PC-3 (cell line): ENCODE data around the gene TBXA2R.

Source experiments
- EZH2 ChIP-seq: fragments of 300-600 bp; sonication (generic); IDR thresholded peaks from one replicate; pipeline ENCODE4 v1.6.1; 2017; ENCODE audit warnings: antibody characterized with exemption, mild to moderate bottlenecking, low read length; ENCODE audit not compliant: unreplicated experiment
- EZH2phosphoT487 ChIP-seq: fragments of 300-600 bp; sonication (generic); IDR thresholded peaks from 2 replicates; pipeline ENCODE4 v1.6.1; 2018; ENCODE audit warnings: mild to moderate bottlenecking, antibody characterized with exemption, low read length, borderline replicate concordance
- TF ChIP-seq, protein P1 (sequence below): fragments of 300-600 bp; sonication (generic); conservative IDR thresholded peaks from 2 replicates; pipeline ENCODE4 v1.5.1; 2017; ENCODE audit warnings: antibody characterized with exemption, low read depth, mild to moderate bottlenecking, low read length

DNA sequence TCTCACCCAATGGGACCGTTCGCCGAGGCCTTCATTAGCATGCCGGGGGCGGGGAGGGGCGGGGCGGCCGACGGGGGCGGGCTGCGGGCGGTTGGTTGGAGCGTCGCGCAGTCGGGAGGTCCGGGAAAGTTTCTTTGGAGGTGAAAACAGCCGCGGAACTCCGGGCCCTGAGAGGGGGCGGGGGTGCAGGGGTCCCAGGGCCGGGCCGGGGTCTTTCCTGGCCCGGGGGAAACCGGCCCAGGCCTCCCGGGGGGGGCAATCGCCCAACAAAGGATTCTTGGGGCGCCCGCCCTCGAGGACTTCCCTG is 33.9 kb downstream of the TBXA2R start, which contains the start of gene HMG20B:
- TF ChIP-seq, protein P1, sequence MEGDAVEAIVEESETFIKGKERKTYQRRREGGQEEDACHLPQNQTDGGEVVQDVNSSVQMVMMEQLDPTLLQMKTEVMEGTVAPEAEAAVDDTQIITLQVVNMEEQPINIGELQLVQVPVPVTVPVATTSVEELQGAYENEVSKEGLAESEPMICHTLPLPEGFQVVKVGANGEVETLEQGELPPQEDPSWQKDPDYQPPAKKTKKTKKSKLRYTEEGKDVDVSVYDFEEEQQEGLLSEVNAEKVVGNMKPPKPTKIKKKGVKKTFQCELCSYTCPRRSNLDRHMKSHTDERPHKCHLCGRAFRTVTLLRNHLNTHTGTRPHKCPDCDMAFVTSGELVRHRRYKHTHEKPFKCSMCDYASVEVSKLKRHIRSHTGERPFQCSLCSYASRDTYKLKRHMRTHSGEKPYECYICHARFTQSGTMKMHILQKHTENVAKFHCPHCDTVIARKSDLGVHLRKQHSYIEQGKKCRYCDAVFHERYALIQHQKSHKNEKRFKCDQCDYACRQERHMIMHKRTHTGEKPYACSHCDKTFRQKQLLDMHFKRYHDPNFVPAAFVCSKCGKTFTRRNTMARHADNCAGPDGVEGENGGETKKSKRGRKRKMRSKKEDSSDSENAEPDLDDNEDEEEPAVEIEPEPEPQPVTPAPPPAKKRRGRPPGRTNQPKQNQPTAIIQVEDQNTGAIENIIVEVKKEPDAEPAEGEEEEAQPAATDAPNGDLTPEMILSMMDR: no peak
- TF ChIP-seq EZH2phosphoT487 (no peak), EZH2 (no peak)
